C1 segment of cervical spinal cord (tissue), 14 donors: ENCODE data around the gene SLC5A11.
"Not testable (repeated sequence)": the region's sequence is repeated elsewhere in the genome, so short reads cannot be mapped to it uniquely, and the experiment has no call there.

ENCODE experiments used
- DNase-seq, 14 donors: peaks; one replicate each; lab custom pipeline; 2025; lab: John Stamatoyannopoulos, UW

Gene SLC5A11

DNA sequence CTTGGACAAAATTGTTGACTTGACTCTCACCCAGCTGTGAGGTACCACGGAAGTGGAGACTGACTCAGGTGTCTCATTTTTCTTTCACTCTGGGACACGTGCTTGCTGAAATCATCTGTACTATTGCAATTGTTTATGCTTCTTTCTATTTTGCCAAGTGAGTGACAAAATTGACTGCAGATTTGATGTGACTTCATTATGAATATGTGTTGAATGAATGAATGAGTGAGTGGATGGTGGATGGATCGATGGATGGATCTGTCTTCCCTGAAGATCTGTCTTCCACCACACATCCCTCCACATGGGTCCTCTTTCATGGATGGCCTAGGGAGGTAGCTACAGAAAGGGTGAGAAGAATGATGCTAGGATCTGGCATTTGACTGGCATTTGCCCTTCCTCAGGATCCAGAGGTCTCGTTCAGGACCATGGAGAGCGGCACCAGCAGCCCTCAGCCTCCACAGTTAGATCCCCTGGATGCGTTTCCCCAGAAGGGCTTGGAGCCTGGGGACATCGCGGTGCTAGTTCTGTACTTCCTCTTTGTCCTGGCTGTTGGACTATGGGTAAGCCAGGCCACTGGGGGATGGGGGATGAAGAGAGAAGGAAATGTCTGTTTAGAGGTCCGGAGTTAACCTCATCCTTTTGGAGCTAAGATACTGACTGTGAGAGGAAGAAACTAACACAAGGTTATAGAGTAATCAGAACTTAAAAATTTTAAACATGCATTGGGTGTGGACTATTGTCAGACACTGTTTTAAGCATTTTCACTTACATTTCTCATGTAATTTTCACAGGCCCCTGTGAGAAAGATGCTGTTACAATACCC is 12.7 kb downstream of the SLC5A11 start:
- peak in 5 of 14 donors; percentile 6 to 35 (median 13) for DNase-seq

DNA sequence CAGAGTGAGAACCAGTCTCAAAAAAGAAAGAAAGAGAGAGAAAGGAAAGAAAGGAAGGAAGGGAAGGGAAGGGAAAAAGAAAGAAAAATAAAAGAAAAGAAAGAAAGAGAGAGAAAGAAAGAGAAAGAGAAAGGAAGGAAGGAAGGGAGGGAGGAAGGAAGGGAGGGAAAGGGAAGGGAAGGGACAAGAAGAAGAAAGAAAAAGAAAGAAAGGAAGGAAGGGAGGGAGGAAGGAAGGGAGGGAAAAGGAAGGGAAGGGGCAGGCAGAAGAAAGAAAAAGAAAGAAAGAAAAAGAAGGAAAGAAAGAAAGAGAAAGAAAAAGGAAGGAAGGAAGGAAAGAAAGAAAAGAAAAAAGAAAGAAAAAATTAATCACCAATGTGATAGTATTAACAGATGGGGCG is 15.7 kb downstream of the SLC5A11 start:
- DNase-seq, result no peak

DNA sequence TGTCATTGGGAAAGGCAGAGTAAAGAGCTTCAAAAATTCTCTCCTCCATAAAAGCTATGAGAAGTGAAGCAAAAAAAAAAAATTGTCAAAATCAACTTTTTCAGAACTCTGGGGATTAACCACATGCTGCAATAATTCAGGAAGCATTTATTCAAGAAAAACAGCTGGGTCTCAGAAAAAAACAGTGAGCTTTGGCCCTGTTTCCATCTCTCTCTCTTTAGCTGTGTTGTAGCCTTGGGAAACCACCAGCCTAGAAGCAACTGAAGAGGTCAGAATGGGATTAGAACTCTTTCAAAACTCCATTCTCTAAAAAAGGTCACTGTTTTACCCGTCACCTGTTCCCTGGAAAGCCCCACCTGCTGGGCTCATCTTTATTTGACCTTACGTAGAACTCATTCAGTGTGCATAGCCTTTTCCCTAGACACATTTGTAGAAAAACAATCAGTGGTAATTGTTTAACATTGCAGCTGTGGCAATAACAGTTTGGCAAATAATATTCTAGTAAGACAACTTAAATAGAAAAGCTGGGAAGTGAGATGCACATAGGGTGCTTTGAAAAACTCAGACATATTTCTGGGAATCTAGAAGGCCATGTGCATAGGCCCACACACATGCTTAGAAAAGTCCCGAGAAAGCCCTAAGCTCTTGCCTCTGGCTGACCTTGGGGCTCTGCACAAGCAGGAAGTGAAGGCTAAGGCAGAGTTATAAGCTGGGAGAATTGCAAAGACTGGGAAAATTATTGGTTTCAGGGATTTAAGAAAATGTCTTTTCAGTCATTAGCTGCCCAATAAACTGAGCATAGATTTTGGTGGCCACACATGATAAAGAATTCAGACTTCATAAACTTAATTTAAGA is 18.0 kb downstream of the SLC5A11 start:
- no peak for DNase-seq

DNA sequence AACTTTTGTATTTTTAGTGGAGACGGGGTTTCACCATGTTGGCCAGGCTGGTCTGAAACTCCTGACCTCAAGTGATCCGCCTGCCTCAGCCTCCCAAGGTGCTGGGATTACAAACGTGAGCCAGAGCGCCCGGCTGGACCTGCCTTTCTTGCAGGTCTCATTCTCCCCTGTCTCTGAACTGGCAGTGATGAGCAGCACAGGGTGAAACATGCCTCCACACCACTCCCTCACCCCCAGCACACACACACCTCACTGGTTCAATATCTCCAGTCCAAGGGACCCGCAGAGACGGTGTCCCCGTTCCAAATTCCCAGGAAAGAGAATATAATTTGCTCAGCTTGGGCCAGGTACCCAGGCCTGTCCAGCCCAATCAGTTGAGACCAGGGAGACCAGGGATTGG is 23.3 kb downstream of the SLC5A11 start:
- DNase-seq, result no peak

DNA sequence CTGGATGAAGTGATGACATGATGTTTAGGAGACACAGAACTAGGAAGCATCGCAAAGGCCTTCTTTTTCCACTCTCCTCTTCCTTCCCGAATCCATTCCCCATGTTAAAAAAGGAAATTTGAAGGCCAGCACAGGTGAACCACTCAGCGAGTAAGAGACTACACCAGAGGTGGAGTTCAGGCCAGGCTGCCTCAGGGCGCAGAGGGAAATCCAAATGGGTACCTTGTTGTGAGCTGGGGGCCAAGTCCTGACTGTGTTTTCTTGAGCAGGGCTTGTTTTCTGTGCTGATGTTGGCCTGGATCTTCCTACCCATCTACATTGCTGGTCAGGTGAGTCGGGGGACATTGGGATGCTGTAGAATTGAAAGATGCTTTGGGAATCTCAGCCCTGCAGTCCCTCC is 26.1 kb downstream of the SLC5A11 start:
- no peak for DNase-seq

DNA sequence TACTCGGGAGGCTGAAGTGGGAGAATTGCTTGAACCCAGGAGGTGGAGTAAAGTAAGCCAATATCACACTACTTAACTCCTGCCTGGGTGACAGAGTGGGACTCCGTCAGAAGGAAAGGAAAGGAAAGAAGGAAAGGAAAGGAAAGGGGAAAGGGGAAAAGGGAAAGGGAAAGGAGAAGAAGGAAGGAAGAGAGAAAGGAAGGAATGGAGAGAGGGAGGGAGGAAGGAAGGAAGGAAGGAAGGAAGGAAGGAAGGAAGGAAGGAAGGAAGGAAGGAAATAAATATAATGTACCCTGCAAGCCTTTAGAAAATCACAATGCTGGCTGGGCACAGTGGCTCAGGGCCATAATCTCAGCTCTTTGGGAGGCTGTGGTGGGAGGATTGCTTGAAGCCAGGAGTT is 27.3 kb downstream of the SLC5A11 start:
- no peak for DNase-seq

DNA sequence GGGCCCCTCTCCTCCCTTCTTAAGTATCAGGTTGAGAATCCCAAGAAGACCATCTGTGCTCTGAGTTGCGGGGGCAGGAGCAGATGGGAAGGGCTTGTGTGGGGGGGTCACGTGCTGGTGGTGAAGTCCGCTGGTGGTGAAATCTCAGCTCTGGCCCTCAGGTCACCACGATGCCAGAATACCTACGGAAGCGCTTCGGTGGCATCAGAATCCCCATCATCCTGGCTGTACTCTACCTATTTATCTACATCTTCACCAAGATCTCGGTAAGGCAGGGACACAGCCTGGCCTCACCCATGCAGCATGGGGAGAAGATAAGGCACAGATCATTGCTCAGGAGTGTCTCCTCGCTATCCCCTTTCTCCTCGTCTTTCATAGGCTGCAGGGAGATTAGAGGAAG is 29.7 kb downstream of the SLC5A11 start:
- DNase-seq, result no peak

DNA sequence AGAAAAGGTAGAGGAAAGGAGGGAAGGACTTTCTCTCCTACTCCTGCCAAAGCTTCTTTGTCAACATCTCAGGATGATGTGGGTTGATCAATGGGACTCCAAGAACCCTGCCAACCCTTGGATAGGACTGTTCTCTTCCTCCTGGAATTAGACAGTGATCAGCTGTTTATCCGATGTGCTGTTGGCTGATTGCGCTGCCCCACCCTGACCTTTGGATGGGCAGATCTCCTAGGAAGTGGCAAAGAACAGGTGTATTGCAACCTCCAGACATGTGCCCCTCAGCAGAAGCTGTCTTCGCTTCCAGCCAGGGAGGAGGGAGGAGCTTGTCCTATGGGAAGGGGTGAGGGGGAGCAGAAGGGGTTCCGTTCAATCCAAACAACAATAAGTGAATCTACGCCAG is 30.5 kb downstream of the SLC5A11 start:
- DNase-seq, result no peak

DNA sequence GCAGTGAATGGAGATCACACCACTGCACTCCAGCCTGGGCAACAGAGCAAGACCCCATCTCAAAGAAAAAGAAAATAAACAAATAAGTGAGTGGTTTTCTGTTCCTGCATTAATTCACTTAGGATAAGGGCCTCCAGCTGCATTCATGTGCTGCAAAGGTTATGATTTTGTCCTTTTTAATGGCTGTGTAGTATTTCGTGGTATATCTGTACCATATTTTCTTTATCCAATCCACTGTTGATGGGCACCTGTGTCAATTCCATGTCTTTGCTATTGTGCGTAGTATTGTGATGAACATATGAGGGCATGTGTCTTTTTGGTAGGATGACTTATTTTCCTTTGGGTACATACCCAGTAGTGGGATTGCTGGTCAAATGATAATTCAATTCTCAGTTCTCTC is 33.9 kb downstream of the SLC5A11 start:
- no peak for DNase-seq

DNA sequence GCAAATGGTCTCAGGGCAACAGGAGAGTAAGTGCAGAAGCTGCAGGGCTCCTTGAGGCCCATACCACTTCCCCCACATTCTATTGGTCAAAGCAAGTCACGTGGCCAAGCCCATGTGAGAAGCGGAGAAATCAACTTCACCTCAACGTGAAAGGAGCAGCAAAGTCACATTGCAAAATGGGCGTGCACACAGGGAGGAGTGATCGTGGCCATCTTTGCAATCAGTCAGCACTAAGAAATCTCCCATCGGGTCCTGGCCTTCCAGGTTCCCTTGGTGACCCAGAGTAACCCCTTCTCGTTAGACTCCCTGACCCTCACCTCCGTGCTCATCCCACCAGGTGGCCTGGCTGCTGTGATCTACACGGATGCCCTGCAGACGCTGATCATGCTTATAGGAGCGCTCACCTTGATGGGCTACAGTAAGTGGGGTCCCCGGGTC is 38.0 kb downstream of the SLC5A11 start:
- DNase-seq, result no peak

DNA sequence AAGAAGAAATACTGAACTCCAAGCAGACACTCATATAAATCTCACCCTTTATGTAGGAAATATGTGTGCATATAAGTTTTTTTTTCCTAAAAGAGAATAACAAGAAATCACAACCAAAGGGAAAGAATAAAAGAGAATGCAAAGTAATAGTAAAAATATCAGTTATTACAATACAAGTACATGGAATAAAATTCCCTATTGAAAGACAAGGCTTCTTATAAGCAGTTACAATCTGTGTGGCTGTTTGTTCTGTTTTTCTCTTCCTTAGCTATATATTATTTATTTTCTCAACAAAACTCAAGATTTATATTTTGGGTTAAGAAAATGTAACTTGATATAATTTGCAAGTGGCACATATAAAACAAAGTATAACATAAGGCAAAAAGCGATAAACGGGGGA is 41.7 kb downstream of the SLC5A11 start:
- no peak for DNase-seq

DNA sequence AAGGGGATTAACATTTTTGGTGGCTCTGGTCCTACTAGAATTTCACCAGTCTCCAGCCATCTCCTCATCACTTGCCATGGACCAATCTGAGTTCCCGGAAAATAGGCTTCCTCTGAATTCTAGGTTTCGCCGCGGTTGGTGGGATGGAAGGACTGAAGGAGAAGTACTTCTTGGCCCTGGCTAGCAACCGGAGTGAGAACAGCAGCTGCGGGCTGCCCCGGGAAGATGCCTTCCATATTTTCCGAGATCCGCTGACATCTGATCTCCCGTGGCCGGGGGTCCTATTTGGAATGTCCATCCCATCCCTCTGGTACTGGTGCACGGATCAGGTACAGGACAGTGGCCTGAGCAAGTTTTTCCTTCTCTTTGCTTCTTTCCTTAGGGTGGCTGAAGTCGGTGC is 45.0 kb downstream of the SLC5A11 start:
- DNase-seq, result no peak

DNA sequence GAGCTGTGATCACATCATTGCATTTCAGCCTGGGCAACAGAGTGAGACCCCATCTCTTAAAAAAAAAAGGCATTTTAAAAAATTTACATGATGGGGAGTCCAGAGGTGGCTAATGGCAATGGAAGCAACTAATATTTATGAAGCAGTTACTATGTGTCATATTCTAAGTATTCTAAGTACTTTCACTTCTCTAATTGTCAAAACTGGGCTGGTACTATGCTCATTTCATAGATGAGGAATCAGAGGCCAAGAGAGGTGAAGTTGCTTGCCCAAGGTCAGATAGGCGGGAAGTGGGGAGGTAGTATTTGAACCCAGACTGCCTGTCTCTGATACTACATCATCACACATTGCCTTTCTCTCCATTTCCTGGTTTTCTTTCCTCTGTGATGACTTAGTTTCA is 50.7 kb downstream of the SLC5A11 start:
- DNase-seq, result no peak

DNA sequence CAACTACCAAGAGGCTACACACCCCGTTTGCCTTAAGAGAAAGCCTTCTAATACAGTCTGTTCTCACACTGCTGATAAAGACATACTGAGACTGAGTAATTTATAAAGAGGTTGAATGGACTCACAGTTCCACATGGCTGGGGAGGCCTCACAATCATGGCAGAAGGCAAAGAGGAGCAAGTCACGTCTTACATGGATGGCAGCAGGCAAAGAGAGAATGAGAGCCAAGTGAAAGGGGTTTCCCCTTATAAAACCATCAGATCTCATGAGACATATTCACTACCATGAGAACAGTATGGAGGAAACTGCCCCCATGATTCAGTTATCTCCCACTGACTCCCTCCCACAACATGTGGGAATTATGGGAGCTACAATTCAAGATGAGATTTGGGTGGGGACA is 51.8 kb downstream of the SLC5A11 start:
- DNase-seq, result not testable (repeated sequence)

DNA sequence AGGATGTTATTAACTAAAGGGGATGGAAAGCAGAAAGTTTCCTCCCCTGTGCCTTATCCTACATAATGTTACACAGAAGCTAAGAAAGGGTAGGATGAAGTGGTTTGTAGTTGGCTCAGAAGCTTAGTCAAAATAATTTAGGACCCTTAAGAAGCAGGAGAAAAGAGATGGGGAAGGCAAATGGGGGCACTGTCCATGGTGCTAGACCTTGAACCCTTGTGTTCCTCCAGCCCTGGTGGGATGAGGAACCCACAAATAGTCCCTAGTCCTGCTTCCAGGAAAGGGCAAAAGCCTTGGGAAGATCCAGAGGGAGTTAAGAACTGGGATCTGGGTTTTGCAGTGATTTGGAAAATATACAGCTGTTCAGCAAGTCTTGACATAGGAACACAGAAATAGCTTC is 54.5 kb downstream of the SLC5A11 start:
- no peak for DNase-seq

DNA sequence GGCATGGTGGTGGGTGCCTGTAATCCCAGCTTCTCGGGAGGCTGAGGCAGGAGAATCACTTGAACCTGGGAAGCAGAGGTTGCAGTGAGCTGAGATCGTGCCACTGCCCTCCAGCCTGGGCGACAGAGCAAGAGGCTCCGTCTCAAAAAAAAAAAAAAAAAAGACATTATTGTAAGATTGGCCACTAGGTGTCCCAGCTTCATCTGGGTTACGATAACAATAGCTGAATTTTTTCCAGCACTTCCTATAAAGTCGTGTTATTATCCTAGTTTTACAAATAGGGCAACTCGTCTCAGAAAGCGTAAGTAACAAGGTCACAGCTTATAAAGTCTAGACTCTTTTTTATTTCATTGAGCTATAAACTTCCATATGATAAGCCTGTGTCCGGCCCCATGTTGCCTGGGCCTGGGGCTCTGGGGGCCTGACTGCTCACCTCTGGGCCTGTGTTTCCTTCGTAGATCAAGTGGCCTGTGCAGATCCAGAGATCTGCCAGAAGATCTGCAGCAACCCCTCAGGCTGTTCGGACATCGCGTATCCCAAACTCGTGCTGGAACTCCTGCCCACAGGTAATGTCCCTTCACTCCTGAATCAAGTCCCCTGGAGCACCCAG is 60.5 kb downstream of the SLC5A11 start:
- DNase-seq, result no peak

DNA sequence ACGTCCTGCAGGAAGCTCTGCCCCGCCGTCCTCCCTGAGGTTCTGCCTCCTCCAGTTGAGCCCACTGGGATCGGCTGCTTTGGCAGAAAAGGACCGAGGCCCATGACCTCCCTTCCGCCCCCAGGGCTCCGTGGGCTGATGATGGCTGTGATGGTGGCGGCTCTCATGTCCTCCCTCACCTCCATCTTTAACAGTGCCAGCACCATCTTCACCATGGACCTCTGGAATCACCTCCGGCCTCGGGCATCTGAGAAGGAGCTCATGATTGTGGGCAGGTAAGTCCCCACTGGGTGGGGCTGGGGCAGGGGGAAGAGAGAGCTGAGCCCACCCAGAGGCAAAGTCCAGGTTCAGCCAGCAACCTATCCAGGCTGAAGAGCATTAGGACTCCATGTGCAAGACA is 61.1 kb downstream of the SLC5A11 start:
- DNase-seq, result no peak

DNA sequence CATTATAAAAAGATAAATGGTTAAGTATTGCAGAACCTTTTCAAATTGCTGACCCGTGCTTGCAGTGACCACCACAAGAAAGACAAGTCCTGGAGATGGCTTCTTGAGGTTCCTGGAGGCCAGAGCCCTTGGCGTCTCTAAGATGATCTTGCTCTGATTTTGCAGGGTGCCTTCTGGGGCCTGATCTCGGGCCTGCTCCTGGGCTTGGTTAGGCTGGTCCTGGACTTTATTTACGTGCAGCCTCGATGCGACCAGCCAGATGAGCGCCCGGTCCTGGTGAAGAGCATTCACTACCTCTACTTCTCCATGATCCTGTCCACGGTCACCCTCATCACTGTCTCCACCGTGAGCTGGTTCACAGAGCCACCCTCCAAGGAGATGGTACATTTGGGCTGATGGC is 63.0 kb downstream of the SLC5A11 start:
- no peak for DNase-seq

DNA sequence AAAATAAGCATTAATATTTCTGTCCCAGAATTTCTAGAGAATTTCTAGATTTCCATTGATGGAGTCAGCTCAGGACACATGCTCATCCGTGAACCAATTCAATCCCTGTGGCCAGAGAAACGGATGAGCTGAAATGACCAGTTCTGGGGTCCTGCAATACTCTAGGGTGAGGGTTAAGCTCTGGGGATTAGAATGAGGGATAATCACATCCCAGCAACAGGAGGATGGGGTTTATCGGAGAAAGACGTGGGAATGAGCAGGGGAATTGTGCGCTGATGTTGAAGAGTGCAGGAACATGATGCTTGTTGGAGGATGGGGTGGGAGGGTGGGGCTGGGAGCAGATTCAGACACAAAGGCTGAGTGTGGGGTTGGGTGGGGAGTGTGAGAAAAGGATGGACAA is 64.1 kb downstream of the SLC5A11 start:
- no peak for DNase-seq

DNA sequence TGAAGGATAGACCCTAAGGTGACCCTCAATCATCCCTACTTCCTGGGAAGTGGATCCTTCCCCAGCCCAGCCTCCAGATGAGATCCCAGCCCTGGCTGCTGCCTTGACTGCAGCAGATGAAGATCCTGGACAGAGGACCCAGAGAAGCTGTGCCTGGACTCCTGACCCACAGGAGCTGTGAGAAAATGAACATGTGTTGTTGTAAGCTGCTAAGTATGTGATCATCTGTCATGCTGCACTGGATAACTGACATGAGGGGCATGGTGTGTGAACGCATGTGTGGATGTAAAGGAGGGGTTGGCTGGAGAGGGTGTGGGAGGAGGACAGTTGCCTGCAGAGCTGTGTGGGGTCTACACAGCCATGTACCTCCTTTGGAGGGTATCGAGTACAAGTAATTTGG is 69.3 kb downstream of the SLC5A11 start:
- DNase-seq, result no peak

DNA sequence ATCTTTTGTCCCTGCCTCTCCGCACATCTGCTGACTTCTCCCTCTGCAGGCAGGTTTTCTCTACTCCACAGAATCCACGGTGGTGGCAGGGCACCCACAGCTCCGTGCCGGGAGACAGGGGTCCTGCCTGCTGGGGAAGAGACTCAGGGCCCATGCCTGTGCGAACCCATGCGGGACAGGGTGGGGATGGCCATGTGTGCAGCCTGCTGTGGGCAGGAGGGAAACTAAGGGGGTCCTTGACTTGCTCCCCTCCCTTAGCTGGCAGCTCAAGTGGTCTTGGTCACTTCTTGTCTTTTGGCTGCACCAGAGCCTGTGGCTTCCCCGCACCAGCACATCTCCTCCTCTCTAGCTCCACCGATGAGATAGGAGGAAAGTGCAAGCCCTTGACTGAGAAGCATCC is 69.8 kb downstream of the SLC5A11 start:
- no peak for DNase-seq

DNA sequence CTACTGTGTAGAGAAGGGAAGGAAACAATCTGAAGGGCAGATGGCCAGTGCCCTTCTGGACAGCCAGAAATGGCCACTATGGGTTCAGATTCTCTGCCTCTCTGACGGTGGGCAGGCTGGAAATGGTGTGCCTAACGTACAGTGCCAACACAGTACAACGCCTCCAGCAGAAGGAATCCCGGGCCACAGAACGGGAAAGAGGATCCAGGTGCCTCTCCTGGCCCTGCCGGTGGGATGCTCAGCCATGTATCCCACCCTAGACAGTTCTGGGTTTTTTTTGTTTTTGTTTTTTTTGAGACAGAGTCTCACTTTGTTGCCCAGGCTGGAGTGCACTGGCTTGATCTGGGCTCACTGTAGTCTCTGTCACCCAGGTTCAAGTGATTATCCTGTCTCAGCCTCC is 71.5 kb downstream of the SLC5A11 start:
- no peak for DNase-seq

DNA sequence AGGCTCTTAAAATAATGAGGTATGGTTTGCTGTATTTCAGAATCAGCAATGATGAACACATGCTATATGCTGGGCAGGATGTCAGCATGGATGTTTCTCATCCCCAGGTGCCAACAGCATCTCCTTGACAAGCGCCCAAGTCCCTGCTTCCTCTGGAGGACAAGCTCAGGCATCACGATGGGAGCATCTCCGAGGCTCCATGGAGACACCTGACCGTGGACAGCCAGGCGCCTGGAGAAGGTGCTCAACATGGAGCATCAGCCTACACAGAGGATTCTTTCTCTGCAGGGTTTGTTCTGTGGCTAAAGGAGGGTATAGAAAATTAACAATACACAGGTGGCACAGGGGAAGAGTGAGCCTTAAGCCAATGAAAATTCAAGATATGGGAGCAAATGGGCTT is 72.1 kb downstream of the SLC5A11 start:
- no peak for DNase-seq
